ENCODE data around the gene SCAMP1.

Gene SCAMP1

DNA sequence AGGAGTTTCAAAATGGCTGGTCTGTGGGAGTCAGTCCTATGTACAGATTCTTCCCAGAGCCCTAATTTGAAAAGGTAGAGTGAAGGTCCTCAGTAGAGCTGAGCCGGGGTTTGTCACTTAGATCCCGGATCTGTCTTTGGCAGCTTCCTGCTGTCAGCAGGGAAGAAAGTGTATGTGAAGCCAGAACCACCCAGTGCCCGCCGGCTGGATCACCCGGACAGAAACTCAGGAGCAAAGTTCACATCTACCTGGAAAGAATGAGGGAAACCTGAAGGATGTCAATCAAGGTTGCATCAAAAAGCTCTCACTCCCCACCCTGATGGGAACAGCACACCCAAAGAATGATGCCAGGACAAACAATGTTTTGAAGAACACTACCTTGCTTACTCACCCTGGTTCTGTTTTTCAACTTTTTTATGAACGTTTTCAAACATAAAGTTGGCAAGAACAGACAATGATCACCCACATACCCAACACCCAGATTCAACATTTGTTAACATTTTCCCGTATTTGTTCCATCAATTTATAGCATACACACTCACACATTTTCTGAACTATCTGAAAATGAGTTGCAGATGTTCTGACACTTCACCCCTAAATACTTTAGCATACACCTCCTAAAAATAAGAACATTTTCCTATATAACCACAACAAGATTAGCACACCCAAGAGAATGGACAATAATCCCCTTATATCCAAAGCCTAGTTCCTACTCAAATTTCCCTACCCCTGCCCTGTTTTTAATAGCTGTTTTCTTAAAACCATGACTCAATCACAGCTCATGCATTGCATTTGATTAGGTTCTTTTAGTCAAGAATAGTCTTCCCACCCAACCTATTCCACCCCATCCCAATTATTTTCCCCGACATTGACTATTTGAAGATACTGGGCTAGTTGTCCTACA, 154.3 kb downstream of the SCAMP1 start:
- in situ Hi-C loops (cut with HindIII; ENCODE audit: low pct_ligation_motif_present, low sequenced_read_pairs) = no loop called here
- no peak for DNase-seq
- peak overlapping the region; percentile 41 for H3K27ac ChIP-seq

GRCh38 chr5:78515670-78516069, 155.3 kb downstream of the SCAMP1 start:
- TF ChIP-seq CTCF (IDR thresholded peaks at IDR 0.05; ENCODE audit: low read depth, low read length, missing control alignments) = no peak
- Histone ChIP-seq H3K27me3 (replicated peaks) (no peaks in the 10 kb centered on the region), H3K36me3 (replicated peaks) (no peaks in the 10 kb centered on the region), H3K27ac (no peak overlapping the region), H3K4me3 (ENCODE audit: low read depth, low read length) (no peak overlapping the region)
- in situ Hi-C loops (cut with HindIII; ENCODE audit: low pct_ligation_motif_present, low sequenced_read_pairs) = no loop called here
- no peak for DNase-seq

More for the DNA sequence above, 154.3 kb downstream of the SCAMP1 start:
- no peaks in the 10 kb centered on the region for H3K36me3 ChIP-seq (replicated peaks)
- no peaks in the 10 kb centered on the region for H3K27me3 ChIP-seq (replicated peaks)
- TF ChIP-seq CTCF (IDR thresholded peaks at IDR 0.05; ENCODE audit: low read depth, low read length, missing control alignments) = no peak
- no peak overlapping the region for H3K4me3 ChIP-seq (ENCODE audit: low read depth, low read length)

DNA sequence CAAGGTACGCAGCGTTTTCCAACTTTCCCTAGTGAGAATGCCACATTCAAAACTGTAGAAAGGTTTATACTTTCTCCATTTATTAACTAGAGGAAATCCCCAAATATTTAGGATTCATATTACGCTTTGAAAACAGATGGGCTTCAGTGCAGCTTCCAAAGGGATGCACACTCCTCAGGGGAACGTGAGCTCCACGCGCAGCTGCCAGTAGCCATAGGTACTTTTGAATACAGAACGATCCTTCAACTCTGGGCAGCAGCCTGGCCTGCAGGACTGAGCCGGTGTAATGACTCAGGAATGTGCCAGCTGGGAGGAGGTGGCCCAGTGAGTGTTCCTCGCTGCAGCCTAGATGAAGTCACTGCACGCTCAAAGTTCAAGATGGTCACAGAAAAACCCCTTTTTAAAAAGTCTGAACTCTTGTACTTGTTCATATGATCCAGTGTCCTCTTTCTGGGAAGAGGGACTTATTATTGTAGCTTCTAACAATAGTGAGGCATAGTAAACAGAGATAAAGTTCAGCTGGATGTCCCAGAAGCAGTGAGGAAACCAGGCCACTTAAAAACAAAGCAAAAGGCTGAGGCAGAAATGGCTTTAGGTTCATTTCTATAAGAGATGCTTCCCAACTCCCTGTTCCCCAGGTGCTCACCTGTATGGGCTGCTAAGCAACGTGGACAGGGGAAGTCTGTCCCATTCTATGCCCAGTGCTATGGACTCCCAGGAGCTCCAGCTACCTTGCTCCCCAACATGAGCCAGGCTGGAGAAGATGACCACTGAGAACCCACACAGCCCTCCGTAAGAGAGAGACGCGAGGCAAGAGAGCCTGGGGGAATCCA, 158.2 kb downstream of the SCAMP1 start:
- no peaks in the 10 kb centered on the region for H3K27me3 ChIP-seq (replicated peaks)
- H3K4me3 ChIP-seq (ENCODE audit: low read depth, low read length) = no peak overlapping the region
- H3K27ac ChIP-seq = peak overlapping the region; percentile 96
- DNase-seq = peak; percentile 96
- H3K36me3 ChIP-seq (replicated peaks) = peaks cover 3% of the 10 kb centered on the region
- in situ Hi-C loops (cut with HindIII; ENCODE audit: low pct_ligation_motif_present, low sequenced_read_pairs) = no loop called here
- TF ChIP-seq CTCF (IDR thresholded peaks at IDR 0.05; ENCODE audit: low read depth, low read length, missing control alignments) = no peak

DNA sequence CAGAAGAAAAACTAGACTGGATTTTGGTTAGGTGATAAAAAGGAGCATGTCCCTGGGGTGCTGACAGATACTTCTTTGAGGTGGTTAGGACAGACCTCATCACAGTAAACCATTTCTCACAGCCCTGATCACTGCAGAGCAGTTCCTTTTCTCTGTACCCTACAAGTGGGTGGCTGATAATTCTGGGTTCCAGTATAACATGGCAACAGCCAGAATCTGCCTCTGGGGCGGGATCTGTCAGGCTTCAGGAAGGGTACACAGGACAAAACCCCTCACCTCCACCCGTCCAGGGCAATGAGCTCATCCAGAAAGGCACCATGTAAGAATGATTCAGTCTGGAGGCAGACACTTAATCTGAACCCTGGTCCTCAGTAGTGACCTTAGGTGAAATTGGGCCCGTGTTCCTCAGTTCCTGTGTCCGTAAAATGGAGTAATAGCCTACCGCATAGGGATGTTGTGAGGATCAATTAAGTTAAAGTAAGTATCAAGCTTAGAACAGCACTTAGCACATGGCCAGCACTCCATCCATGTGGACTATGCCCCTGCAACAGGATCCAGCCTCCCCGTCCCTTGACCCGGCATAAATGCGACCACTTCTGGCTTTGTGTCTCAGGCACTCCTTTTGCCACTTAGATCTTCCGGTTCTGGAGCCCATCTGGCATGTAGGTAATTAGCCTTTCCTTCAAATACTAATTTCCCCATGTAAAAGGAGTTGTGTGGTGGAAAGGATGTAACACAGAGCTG, 159.0 kb downstream of the SCAMP1 start:
- no peak for DNase-seq
- TF ChIP-seq CTCF (IDR thresholded peaks at IDR 0.05; ENCODE audit: low read depth, low read length, missing control alignments) = no peak
- Histone ChIP-seq H3K36me3 (replicated peaks) (peaks cover 3% of the 10 kb centered on the region), H3K4me3 (ENCODE audit: low read depth, low read length) (no peak overlapping the region), H3K27ac (peak overlapping the region; percentile 96), H3K27me3 (replicated peaks) (no peaks in the 10 kb centered on the region)
- in situ Hi-C loops (cut with HindIII; ENCODE audit: low pct_ligation_motif_present, low sequenced_read_pairs) = no loop called here

- H3K27me3 ChIP-seq (replicated peaks) = no peaks in the 10 kb centered on the region
- peaks cover 3% of the 10 kb centered on the region for H3K36me3 ChIP-seq (replicated peaks)
- no peak for TF ChIP-seq CTCF (IDR thresholded peaks at IDR 0.05; ENCODE audit: low read depth, low read length, missing control alignments)
- in situ Hi-C loops (cut with HindIII; ENCODE audit: low pct_ligation_motif_present, low sequenced_read_pairs) = no loop called here
- H3K27ac ChIP-seq = no peak overlapping the region
- DNase-seq = no peak
- H3K4me3 ChIP-seq (ENCODE audit: low read depth, low read length) = no peak overlapping the region
Observed at GRCh38 chr5:78521455-78521854, 161.0 kb downstream of the SCAMP1 start.
